NCI-H146 (cell line): ENCODE data around the gene FTO.

Source experiments
- DNase-seq: peaks from one replicate; lab custom pipeline; 2025; lab: John Stamatoyannopoulos, UW

The FTO gene

DNA sequence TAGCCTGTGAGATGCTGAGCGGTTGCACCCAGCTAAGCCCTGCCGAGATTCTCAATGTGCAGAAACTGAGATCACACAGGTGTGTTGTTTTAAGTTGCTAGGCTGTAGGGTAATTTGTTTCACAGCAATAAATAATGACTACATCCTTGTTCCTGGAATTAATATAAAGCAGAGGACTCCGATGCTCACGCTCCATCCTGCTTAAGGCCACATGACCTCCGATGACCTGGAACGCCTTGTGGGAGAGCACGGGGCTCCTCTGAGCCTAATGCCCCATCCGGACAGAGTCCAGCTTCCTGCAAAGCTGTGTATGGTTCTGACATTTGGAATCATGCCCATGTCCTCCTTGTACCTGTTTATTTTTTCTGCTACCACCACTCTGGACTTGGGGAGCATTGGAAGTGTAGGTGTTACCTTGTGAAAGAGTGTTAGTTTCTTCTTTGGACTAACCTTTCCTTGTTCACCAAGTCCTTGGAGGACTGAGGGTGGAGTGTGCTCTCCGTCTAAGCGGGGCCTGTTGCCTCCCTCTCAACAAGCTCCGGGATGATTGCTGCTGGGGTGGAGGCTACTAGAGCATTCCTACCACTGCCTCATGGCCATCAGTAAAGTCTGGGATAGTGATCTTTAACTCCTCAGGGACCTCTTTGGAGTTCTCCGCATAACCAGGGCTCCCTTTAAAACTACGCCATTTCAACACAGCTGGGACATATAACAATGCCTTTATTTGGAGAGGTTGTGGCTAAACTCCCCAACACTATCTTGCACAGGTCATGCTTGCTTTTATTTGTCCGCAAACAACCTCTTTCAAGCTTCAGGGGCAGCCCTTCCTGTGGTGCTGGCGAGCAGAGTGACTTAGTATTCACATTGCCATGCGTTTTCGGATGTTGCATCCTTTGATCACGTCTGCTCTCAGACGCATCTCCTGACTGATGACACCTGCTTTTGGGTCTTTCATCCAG, 457.3 kb downstream of the FTO start:
- DNase-seq = no peak

DNA sequence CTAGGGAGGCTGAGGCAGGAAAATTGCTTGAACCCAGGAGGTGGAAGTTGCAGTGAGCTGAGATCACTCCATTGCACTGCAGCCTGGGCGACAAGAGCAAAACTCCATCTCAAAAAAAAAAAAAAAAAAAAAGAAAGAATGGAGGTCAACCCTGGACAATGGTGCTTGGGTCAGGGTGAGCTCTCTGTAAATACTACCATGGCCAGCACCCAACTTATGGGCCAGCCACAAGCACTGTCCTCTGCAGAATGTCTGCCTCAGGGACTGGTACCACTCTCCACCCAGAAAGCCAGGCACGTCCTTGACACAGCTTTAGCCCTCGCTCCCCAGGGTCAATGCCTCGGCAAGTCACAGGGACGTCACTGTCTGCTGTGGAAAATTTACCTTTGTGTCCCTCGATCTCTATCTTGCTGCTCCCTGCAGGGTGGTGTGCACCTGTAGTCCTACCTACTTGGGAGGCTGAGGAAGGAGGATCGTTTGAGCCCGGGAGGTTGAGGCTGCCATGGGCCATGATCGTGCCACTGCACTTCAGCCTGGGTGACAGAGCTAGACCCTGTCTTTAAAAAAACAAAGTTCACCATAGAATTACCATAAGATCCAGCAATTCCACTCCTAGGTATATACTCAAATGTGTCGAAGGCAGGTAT, 459.4 kb downstream of the FTO start:
- no peak for DNase-seq

DNA sequence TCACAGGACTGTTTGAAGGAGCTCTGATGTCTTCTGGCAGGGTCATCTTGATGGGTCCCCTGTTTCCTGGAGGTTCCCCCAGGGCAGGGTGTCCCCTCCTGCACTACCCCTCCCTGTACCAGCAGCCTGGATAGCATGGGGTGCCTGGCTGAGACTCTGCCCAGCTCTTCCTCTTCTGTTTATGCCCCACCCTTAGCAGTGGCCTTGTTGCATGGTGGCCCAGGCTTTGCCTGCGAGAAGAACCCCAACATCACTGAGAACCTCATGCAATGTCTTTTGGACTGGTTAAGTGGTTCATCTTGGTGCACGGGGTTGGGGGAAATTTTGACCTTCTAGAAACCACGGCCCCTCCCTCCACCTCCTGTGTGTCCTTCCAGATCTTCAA, 460.8 kb downstream of the FTO start:
- no peak for DNase-seq

DNA sequence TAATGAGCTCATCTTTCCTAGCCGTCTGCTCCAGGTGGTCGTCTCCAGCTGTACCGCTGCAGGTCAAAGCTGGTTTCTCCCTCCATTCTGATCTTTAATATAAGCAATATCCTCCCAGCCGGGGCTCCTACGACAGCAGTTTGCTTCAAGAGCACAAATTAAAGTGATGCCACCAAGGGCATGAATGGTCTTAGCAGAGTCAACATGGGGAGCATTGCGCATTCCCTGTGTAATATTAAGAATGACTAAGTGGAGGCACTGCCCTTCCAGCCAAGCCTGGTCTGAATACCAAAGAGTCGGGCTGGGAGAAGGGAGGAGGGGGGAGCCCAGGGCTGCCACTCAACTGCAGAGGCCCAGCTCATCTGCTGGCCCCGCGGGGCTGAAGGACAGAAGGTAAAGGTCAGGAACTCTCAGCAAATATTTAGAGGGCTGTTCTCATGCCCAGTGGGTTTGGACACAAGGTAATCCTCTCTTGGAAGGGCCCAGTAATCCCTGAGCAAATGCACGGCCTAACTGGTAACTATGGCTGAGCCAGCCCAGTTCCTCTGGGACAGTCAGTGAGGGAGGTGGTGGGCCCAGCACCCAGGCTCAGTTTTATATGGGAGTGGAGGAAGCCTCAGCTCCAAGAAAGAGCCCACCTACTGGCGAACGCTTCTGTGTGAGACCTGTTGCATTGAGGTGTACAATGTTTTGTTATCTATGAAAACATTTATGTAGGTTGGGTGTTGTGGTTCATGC, 461.4 kb downstream of the FTO start:
- DNase-seq = no peak

DNA sequence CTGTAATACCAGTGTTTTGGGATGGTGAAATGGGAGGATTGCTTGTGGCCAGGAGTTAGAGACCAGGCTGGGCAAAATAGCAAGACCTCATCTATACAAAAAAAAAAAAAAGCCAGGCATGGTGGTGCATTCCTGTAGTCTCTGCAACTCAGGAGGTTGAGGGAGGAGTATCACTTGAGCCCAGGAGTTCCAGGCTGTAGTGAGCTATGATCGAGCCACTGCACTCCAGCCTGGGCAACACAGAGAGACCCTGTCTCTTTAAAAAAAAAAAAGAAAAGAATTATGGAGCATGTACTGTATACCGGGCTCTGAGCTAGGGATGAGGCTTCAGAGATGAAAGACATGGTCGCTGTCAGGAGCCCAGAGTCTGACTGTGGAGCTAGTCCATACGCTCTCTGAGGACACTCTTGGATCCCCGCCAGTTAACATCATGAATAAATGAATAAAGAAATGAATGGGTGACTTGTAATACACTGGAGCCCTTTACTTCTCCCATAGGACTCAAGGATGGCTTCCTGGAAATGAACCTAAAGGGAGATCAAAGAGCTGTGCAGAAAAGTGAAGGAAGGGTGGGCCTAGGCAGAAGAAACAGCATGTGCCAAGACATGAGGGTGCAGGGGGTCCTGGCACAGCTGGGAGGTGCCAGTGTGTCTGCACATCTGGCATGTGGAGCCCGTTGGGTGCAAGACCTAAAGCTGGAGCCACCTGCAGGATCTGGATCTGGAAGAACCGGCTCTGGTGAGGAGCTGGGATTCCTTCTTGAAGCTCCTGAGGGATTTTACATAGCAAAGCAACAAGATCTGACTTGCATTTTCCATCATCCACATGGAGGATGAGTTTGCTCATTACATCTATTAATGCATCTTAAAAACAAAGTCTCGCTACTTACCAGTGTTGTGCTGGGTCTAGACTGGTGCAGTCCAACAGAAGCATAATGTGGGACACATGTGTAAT, 462.2 kb downstream of the FTO start:
- DNase-seq = no peak

DNA sequence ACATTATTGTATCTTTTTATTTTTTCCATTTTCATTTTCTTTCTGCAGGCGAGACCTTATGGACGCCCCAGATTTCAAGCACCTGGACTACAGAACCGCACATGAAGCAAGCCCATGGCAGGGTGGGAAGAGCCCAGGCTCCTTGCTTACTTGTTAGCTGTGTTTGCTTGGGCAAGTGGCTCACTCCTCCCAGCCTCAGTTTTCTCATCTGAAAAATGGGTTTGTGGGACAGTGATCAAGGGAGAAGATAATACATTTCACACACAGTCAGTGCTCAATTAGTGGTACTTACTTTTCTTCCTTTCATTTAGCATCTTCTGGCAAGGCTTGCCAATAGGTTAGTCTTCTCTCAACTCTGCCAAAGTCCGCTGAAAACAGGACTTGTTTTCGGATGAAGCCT, 465.2 kb downstream of the FTO start:
- no peak for DNase-seq

DNA sequence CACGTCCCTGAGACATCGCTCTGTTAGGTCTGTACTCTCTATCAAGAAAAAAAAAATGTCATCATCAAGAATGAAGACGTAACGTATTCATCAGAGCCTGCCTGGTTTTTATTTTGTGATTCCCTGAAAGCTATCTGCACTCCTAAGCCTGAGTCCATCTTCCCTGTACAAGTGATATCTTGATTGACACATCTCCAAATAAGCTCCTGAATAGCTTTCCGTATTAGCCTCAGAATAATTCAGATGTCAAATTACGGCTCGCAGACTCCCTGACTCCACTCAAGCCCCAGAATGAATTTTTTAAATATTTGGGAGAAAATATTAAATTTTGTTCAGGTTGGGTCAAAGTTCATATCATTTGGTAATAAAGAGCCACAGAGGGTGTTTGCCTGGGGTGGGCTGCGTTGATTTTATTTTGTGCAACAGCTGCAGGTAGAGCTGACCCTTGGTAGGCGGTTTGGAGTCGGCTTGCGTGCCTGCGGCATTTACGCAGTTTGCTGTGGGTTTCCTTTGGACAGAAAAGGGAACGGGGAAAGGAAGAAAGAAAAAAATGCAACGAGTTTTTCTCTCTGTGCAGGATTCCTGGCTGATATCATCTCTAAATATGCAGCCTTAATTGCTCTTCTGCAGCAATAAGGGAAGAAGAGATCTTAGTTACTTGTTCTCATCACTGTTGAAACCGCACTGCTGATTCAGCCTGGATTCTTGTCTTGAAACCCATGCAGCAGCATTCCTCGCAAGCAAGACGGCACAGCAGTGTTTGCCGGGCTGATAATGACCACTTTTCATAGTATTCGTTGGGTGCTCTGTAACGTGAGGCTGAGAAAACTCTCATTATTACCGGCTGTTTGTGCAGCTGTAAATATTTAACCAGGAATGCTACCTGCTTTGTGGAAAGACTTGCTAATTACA, 467.9 kb downstream of the FTO start:
- DNase-seq = peak; percentile 91

DNA sequence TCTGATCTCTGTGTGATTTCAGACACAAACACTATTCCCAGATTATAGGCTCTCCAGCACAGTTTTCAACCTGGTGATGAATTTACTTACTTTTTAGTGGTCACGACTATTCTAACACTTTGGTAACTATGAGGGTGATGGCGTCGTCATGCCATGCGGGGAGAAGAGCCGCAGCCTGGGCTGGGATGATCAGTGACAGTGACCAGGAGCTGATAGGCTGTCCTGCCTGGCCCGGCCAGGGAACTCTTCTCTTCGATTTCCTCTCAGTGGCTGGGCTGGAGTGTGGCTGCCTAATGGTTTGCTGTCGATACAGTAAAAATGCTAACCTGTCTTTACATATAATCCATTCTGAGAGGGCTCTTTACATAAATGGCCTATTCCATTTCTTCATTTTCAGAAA, 469.5 kb downstream of the FTO start:
- DNase-seq = peak; percentile 21

DNA sequence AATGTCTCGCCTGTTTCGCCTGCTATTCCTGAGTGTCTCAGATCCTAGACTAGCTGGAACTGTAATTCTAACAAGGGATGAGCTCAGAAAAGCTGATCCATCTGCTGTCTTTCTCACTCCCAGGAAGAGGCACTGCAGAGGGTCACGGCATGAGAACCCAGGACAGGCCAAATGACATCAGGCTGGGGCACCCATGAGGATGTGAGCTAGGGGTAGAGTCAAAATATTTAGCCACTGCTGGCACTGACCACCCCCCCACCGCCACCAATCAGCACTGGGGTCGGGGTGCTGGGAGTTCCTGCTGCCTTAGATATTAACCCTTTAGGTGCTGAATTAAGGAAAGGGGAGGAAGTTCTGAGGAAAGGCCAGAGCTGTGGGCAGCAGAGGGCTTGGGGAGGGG, 470.2 kb downstream of the FTO start:
- DNase-seq = peak; percentile 18

DNA sequence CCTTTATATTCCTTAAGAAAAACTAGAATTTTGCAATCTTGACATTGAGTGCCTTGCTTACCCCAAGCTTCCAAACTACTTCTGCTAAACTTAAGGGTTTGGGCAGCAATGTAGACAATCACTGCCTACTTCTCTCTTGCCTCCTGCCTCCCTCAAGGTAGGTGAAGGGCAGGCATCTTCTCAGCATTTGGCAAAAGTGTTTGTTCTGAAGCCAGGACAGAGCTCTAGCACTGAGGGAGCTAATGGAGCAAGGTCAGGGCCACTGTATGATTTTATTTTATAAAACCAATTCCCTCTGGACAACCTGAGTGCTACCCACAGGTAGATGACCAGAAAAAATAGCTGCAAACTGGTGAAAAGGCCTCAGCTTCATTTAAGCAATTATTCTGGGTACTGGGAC, 470.8 kb downstream of the FTO start:
- DNase-seq = no peak

DNA sequence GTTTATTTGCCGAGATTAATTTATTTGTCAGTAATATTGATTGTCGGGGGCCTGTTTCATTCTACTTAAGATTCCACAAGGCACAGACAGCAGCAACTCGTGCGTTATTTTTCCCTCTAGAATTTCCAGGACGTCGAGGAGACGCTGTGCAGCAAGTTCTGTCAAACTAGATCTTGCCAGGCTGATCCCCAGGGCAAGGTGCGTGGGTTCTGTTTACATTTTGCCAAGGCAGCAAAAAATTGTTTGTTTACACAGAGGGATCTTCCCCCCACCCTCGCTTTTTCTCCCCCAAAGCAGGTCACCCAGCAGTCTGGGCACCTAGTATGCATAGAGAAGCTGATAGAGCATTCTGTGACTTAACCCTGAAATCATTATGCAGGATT, 471.2 kb downstream of the FTO start:
- peak; percentile 43 for DNase-seq

DNA sequence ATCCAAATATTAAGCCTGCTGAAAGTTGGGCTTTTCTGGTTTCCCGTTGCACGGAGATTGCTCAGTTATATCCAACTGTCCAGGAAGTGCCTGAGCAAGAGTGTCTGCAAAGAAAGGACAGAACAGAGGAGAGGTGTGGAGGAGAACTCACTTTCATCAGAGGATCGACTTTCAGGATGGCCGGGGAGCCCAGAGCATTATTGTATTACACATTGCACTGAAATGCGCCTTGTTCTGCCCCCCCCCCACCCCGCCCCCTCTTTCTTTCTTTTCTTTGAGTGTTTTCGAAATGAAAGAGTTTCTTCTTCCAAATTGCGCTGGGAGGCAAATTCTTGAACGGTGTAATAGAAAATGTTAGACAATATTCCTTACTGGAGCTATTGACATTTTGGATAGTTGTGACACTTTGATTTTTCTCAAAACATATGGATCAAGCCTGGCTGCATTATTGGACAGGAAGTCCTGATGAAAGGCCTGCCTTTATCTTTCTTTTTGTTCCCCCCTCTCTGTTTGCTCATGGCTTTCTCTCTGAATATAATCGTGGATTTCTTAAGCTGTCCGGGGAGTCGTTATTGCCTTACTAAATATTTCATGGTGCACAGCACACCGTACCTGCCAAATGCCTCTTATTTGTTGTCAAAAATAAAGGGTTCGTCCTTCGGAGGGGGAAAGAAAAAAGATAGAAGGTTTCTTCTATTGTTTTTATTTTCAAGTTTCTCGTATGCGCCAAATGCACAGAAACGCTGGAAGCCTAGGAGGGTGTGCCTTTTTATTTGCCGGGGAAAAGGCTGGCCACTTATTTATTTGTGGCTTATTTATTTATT, 471.8 kb downstream of the FTO start:
- peak; percentile 62 for DNase-seq

DNA sequence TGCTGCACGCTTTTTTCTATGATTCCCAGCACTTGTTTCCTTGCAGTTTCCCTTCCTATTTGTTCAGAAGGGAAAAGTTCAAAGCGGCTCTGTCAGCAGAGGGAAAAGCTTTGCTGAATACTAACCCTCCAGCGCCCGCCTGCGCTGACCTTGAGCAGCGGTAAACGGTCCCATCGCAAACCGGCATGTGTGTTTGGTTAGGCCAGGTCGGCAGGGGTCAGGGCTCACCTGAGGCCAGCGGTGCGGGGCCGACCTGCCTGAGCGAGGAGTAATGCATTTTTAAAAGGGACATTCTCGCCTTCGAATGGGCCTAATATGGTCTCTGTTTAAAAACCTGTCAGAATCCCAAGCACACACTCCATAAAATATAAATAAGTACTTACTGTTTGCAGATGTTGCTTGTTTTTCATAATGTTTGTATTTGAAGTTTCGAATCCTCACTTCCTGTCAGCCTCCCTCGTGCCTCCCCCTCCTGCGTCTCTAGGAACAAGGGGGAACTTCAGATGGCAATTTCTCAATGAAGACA, 472.5 kb downstream of the FTO start:
- DNase-seq = peak; percentile 74

DNA sequence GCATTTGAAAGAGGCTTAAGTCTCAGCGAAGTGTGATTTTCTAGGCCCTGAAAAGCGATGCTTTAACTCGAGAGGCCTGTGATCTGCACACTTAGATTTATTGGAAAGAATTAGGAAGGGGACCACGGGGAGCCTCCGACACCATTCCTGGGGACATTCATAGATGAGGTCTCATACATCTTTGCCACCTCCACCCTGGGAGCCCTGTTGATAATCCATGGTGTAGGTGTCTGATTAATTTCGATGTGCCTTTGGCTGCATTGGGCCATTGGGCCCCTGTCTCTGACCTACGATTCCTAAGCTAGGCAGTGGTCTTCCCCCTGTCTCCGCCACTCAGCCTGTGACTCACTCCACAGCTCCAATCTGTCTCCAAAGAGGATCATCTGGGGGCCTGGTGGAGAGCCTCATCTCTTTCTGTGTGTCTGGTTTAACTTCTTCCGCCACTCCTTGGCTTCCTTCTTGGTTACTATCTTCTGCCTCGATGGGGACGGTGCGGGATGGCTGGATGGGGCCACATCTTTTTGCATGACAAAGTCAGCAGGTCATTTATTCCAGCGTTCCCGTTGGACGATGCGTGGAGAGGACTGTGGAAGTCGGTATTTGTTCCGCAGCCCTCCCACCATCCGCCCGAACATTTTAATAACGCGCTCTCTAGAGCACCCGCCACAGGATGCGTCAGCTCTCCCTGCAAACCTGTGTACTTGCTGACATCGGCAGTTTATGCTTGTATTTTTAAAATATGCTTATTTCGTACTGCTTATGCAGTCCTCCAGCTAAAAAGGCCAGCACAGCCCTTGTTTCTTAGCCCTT, 473.3 kb downstream of the FTO start:
- DNase-seq = no peak

DNA sequence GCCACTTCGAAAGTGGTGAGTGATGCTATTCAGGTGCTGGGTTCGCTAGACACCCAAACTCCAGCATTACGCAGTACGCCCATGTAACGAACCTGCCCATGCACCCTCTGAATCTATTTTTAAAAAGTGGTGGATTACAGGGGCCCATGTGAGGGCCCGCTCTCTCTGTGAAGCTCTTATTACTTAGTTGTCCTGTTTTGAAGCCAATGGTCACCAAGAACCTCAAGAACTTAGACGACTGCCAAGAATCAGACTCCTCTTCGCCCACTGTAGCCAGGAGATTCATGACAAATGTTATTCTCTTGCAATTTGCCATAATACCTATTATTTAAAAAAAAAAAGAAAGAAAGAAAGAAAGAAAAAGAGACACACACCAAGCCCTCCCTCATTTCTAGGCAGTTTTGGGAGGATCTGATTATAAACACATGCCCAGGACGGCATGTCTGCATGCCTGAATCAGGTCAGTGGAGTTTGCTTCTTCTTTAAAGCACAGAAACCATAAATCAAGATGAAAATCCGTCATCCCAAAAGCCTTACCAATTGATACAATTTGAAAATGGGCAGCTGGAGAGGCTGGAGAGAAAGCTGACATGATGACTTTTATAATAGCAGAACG, 474.0 kb downstream of the FTO start:
- DNase-seq = no peak

DNA sequence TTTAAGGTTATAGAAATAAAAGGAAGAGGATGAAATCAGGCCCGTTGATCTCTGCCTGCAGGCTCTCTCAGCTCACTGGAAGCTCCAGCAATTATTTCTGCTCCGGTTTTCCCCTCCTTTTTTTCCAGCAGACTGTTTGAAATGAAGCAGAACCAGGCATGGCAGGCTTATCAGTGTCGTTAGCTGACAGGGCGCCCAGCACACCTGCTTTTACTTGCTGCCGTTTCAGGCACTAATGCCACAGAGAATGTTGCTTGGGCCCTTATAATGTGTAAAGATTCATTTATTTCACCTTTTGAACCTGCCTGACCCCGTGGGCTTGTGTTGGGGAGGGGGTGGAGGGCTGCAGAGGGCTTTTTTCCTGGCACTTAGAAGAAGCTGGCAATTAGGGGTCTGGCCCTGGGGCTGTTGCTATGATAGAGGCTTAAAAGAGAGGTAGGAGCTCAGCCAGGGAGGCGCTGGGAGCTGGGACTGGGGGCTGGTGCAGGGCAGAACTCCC, 474.6 kb downstream of the FTO start:
- DNase-seq = peak; percentile 76

DNA sequence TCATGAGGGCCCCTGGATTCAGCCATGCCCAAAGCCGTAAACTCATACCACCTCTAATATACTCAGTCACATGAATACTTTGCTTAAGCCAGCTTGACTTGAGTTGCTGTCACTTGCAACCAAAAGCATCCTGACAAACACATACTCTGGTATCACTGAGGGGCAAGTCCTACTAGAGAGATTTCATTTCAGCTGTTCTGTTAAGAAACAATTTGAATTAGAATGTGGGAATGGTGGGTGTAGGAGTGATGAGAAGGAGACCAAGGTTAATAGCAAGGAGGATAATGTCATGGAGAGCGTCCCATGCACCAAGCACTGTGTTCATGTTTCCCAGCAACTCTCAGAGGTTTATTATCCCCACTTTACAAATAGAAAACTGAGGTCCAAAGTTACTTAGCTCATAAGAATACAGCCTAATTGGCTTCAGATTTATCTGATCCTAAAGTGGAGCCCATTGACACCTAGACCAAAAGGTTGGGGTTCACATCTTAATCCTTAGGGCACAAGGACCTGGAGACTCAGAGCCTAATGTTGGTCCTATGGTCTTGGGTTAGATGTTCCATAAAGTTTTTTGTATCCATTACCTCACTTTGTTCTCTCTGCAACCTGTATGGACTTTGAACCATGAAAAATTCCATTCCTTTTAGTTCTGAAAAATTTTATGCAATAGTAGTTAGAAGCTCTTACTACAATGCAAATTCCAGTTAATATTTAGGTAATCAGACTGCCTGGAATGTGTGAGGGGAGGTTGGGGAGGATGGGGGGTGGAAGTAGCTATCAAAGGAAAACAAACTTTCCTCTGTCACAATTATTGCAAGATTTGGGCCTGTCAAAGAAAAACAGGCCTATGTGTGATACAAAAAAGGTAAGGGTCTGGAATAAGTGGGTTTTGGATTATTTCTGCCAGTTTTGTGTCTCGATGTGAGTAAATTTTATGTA, 476.7 kb downstream of the FTO start:
- no peak for DNase-seq
